H1 (cell line): Measurements from ENCODE around the gene DIO3. TPM values are rescaled to one million over a fixed set of nuclear protein-coding genes. Genes with fewer than 3 reads are reported as not detected.

Experiments
- CTCF ChIA-PET: fragments of 300-600 bp; sonication (Branson Sonifier 250); formaldehyde crosslinking; loops from one replicate; lab custom pipeline; 2021; ENCODE audit not compliant: partially characterized antibody; lab: Charles Lee
- POLR2A ChIA-PET: fragments of 300-600 bp; sonication (Branson Sonifier 250); formaldehyde crosslinking; loops from one replicate; lab custom pipeline; 2021; ENCODE audit warnings: inconsistent platforms; ENCODE audit not compliant: partially characterized antibody; lab: Charles Lee
- DNase-seq, 2 experiments: peaks; one replicate each; pipeline versions ENCODE4 v3.0.0 to v3.0.0-alpha.2; 2010 to 2022; ENCODE audit warnings: low spot score in 2 of 2, low read depth in 1 of 2, mixed read lengths in 1 of 2
- FAIRE-seq: peaks from 2 replicates; lab custom pipeline; 2011; peaks lifted over from hg19 to GRCh38; lab: Jason Lieb, UNC
- H2AFZ ChIP-seq: 2 replicates; pipeline ENCODE4 v1.8.1; 2012; ENCODE audit warnings: low read length, inconsistent platforms
- H2AK5ac ChIP-seq: 2 replicates; pipeline ENCODE4 v1.6.1; 2013; ENCODE audit warnings: low read depth, low read length
- H2BK120ac ChIP-seq: replicated peaks from 2 replicates; pipeline ENCODE3; 2013; ENCODE audit warnings: low read depth, low read length, inconsistent platforms
- H2BK12ac ChIP-seq: 2 replicates; pipeline ENCODE4 v1.6.1; 2013; ENCODE audit warnings: low read depth, low read length
- H2BK15ac ChIP-seq: 2 replicates; pipeline ENCODE4 v1.6.1; 2013; ENCODE audit warnings: low read length
- H2BK20ac ChIP-seq: 2 replicates; pipeline ENCODE4 v1.6.1; 2013; ENCODE audit warnings: low read length
- H2BK5ac ChIP-seq: 2 replicates; pipeline ENCODE4 v1.6.1; 2013; ENCODE audit warnings: low read depth, low read length
- H3K14ac ChIP-seq: 2 replicates; pipeline ENCODE4 v1.6.1; 2013; ENCODE audit warnings: inconsistent platforms; ENCODE audit not compliant: insufficient read length
- H3K18ac ChIP-seq: 2 replicates; pipeline ENCODE4 v1.6.1; 2013; ENCODE audit warnings: low read length; ENCODE audit errors: extremely low read depth
- H3K23ac ChIP-seq: 2 replicates; pipeline ENCODE4 v1.6.1; 2013; ENCODE audit warnings: inconsistent platforms; ENCODE audit not compliant: insufficient read length
- H3K23me2 ChIP-seq: 2 replicates; pipeline ENCODE4 v1.6.1; 2013; ENCODE audit warnings: low read depth, low read length
- H3K27ac ChIP-seq: 2 replicates; pipeline ENCODE4 v1.6.1; 2011; ENCODE audit warnings: low read depth, low read length, inconsistent platforms
- H3K27me3 ChIP-seq, 4 experiments: replicated peaks in 1 of 4; 1 replicate in 1 of 4; 2 replicates in 3 of 4; pipeline versions ENCODE4 v1.6.1 to v1.8.1; 2011 to 2013; ENCODE audit warnings: low read length in 3 of 4, mild to moderate bottlenecking in 3 of 4, inconsistent platforms in 2 of 4, mixed read lengths in 2 of 4, moderate library complexity in 1 of 4; ENCODE audit not compliant: control insufficient read depth in 3 of 4, insufficient read depth in 3 of 4; ENCODE audit errors: extremely low read depth in 1 of 4
- H3K36me3 ChIP-seq, 4 experiments: 2 replicates each; pipeline versions ENCODE4 v1.6.1 to v1.8.1; 2011 to 2013; ENCODE audit warnings: mild to moderate bottlenecking in 4 of 4, low read length in 3 of 4, moderate library complexity in 2 of 4, control low read depth in 1 of 4, inconsistent platforms in 1 of 4; ENCODE audit not compliant: insufficient read depth in 4 of 4, control insufficient read depth in 2 of 4
- H3K4ac ChIP-seq: replicated peaks from 2 replicates; pipeline ENCODE3; 2013; ENCODE audit warnings: low read length, low read depth, mixed read lengths, inconsistent platforms; ENCODE audit not compliant: insufficient read length
- H3K4me1 ChIP-seq, 4 experiments: replicated peaks in 1 of 4; 1 replicate in 1 of 4; 2 replicates in 3 of 4; pipeline versions ENCODE4 v1.6.1 to v1.8.1; 2011 to 2013; ENCODE audit warnings: low read length in 3 of 4, inconsistent platforms in 2 of 4, mixed read lengths in 1 of 4; ENCODE audit not compliant: insufficient read depth in 4 of 4, control insufficient read depth in 3 of 4
- H3K4me2 ChIP-seq, 2 experiments: 2 replicates each; pipeline versions ENCODE4 v1.6.1 to v1.8.1; 2011 to 2013; ENCODE audit warnings: low read depth in 2 of 2, low read length in 2 of 2, control low read depth in 1 of 2, inconsistent platforms in 1 of 2, mild to moderate bottlenecking in 1 of 2; ENCODE audit not compliant: insufficient read depth in 1 of 2
- H3K4me3 ChIP-seq, 4 experiments: fragments of 200-600, 300-600 bp in 1 of 4; sonication (generic), shearing (Covaris generic), sonication (Bioruptor Twin) in 1 of 4; 2 replicates each; pipeline versions ENCODE4 v1.5.1 to v1.8.1; 2011 to 2016; ENCODE audit warnings: low read length in 4 of 4, low read depth in 3 of 4, control low read depth in 2 of 4, inconsistent platforms in 2 of 4, mild to moderate bottlenecking in 2 of 4, mixed read lengths in 1 of 4, moderate library complexity in 1 of 4; ENCODE audit not compliant: insufficient read depth in 2 of 4; ENCODE audit errors: extremely low read depth in 1 of 4
- H3K56ac ChIP-seq: replicated peaks from 2 replicates; pipeline ENCODE3; 2013; ENCODE audit warnings: low read depth, mild to moderate bottlenecking, mixed read lengths, low read length, inconsistent platforms; ENCODE audit not compliant: insufficient read length
- H3K79me1 ChIP-seq: 2 replicates; pipeline ENCODE4 v1.6.1; 2013; ENCODE audit warnings: low read depth, low read length, control low read depth
- H3K79me2 ChIP-seq, 2 experiments: 2 replicates each; pipeline versions ENCODE4 v1.6.1 to v1.8.1; 2012 to 2013; ENCODE audit warnings: low read length in 2 of 2, mild to moderate bottlenecking in 2 of 2, inconsistent platforms in 1 of 2; ENCODE audit not compliant: insufficient read depth in 2 of 2, control insufficient read depth in 1 of 2
- H3K9ac ChIP-seq, 4 experiments: replicated peaks in 1 of 4; 1 replicate in 1 of 4; 2 replicates in 3 of 4; pipeline versions ENCODE4 v1.6.1 to v1.8.1; 2011 to 2013; ENCODE audit warnings: low read depth in 3 of 4, low read length in 3 of 4, control low read depth in 2 of 4, mild to moderate bottlenecking in 2 of 4, moderate library complexity in 2 of 4, inconsistent platforms in 1 of 4; ENCODE audit errors: extremely low read depth in 1 of 4
- H3K9me3 ChIP-seq, 2 experiments: 2 replicates each; pipeline versions ENCODE4 v1.6.1 to v1.8.1; 2012 to 2013; ENCODE audit warnings: mild to moderate bottlenecking in 2 of 2, moderate library complexity in 2 of 2, control low read depth in 1 of 2, inconsistent platforms in 1 of 2, low read depth in 1 of 2, low read length in 1 of 2, mixed read lengths in 1 of 2; ENCODE audit not compliant: insufficient read depth in 2 of 2
- H4K20me1 ChIP-seq, 2 experiments: replicated peaks in 1 of 2; 2 replicates each; pipeline versions ENCODE3 to v1.8.1; 2011 to 2013; ENCODE audit warnings: inconsistent platforms in 2 of 2, low read length in 2 of 2, mild to moderate bottlenecking in 1 of 2; ENCODE audit not compliant: insufficient read depth in 2 of 2, control insufficient read depth in 1 of 2
- H4K5ac ChIP-seq: 2 replicates; pipeline ENCODE4 v1.6.1; 2013; ENCODE audit warnings: low read length, low read depth, mixed read lengths, inconsistent platforms; ENCODE audit not compliant: insufficient read length
- H4K8ac ChIP-seq: 2 replicates; pipeline ENCODE4 v1.8.0; 2013; ENCODE audit warnings: mild to moderate bottlenecking, moderate library complexity, low read length, inconsistent platforms; ENCODE audit not compliant: insufficient read depth; ENCODE audit errors: extremely low read depth
- H4K91ac ChIP-seq: replicated peaks from 2 replicates; pipeline ENCODE3; 2013; ENCODE audit warnings: low read length, mixed read lengths, inconsistent platforms; ENCODE audit not compliant: insufficient read length
- BACH1 ChIP-seq: IDR thresholded peaks from 2 replicates; pipeline ENCODE4 v1.6.1; 2012; ENCODE audit warnings: low read length, improper control_type of control experiment
- GTF2F1 ChIP-seq: IDR thresholded peaks from 2 replicates; pipeline ENCODE4 v1.6.1; 2012; ENCODE audit warnings: low read depth, low read length, improper control_type of control experiment, borderline replicate concordance
- JUN ChIP-seq: IDR thresholded peaks from 2 replicates; pipeline ENCODE4 v1.6.1; 2011; ENCODE audit warnings: low read depth, mild to moderate bottlenecking, improper control_type of control experiment, low read length
- RBBP5 ChIP-seq: IDR thresholded peaks from 2 replicates; pipeline ENCODE4 v1.7.1; 2012; ENCODE audit warnings: low read depth, mild to moderate bottlenecking, inconsistent platforms, low read length, moderate library complexity, borderline replicate concordance
- RNF2 ChIP-seq: fragments of 200-900, 300-1000 bp; sonication (generic); IDR thresholded peaks from 2 replicates; pipeline ENCODE4 v1.7.1; 2016; ENCODE audit warnings: borderline replicate concordance, low read depth, mild to moderate bottlenecking, antibody characterized with exemption, low read length; ENCODE audit not compliant: poor library complexity, severe bottlenecking; ENCODE audit errors: missing control alignments
- SIRT6 ChIP-seq: IDR thresholded peaks from one replicate; pipeline ENCODE4 v1.7.1; 2012; ENCODE audit warnings: low read length, inconsistent platforms
- USF2 ChIP-seq: IDR thresholded peaks from 2 replicates; pipeline ENCODE4 v1.6.1; 2011; ENCODE audit warnings: low read length, improper control_type of control experiment
- WGBS, 2 experiments: shearing (Covaris generic) in 1 of 2; methylation state at CpG; one replicate each; pipeline versions ENCODE4 v1.1.6 to v1.1.7; 2013 to 2015; ENCODE audit warnings: low lambda C conversion rate in 2 of 2, mixed read lengths in 2 of 2, inconsistent platforms in 1 of 2, low coverage in 1 of 2, missing lambda C conversion rate in 1 of 2; ENCODE audit not compliant: insufficient replicate concordance in 2 of 2, insufficient coverage in 1 of 2, insufficient read length in 1 of 2; ENCODE audit errors: extremely low coverage in 1 of 2, missing lambda C conversion rate in 1 of 2; 5-methylcytosine and 5-hydroxymethylcytosine counted together
- polyA plus RNA-seq, 7 experiments: library from polyadenylated mRNA; depleted of rRNA in 3 of 7; stranded (reverse) in 5 of 7; unstranded in 2 of 7; fragments of >200 nt in 5 of 7; fragments of 200-250 nt in 2 of 7; gene quantifications; 1 replicate in 5 of 7; 2 replicates in 1 of 7; 4 replicates in 1 of 7; pipeline versions ENCODE4 v1.2.1 to v1.2.3, GENCODE V29; 2011 to 2013; ENCODE audit warnings: missing spikeins in 2 of 7, mixed read lengths in 2 of 7
- total RNA-seq: library from RNA; stranded (reverse); fragmentation: NEBNext Ultra II Directional; extraction: Animal tissue kit (Norgen Biotek cat#: 25700); gene quantifications from 2 replicates; pipeline ENCODE4 v1.2.1, GENCODE V29; 2021

The DIO3 gene
- total and polyA plus RNA-seq, 2 of the 8 experiments (the other 6 are each of a cell fraction or from before 2014, with no cell fraction given) = 0.17 to 0.19 TPM

GRCh38 chr14:101535232-101535631 is 26.1 kb upstream of the DIO3 start:
- H3K18ac ChIP-seq = no peak overlapping the region
- H3K4me3 ChIP-seq = no peak overlapping the region
- H4K20me1 ChIP-seq = no peaks in the 10 kb centered on the region
- H4K8ac ChIP-seq = no peak overlapping the region
- H3K79me1 ChIP-seq = no peaks in the 10 kb centered on the region
- H3K9me3 ChIP-seq = no peaks in the 10 kb centered on the region
- no peak overlapping the region for H2BK5ac ChIP-seq
- no peak overlapping the region for H3K56ac ChIP-seq
- no peak overlapping the region for H2AK5ac ChIP-seq
- H2BK120ac ChIP-seq = no peak overlapping the region
- ChIA-PET POLR2A (no interaction called here), CTCF (interaction anchor here (1.1 kb wide), 1 partner anchor 13 kb away, joined by 3 read pairs; no protein-coding TSS in a partner anchor)
- H3K4ac ChIP-seq = no peak overlapping the region
- no peak overlapping the region for H2BK15ac ChIP-seq
- no peak for DNase-seq
- no peaks in the 10 kb centered on the region for H3K79me2 ChIP-seq
- no peak overlapping the region for H4K91ac ChIP-seq
- no peak overlapping the region for H3K14ac ChIP-seq
- no peaks in the 10 kb centered on the region for H3K4me1 ChIP-seq
- no peak overlapping the region for H3K9ac ChIP-seq
- H2AFZ ChIP-seq = no peak overlapping the region
- no peak overlapping the region for H3K27ac ChIP-seq
- no peak overlapping the region for H2BK12ac ChIP-seq
- H3K23ac ChIP-seq = no peak overlapping the region
- H2BK20ac ChIP-seq = no peak overlapping the region
- WGBS, 2 experiments = 95% methylated on average over 9 of the region's 9 CpGs; no CpG with 5 or more reads in 1 of the 2 experiments
- H4K5ac ChIP-seq = no peak overlapping the region
- H3K23me2 ChIP-seq = no peaks in the 10 kb centered on the region; the same call in 1 of the 2 replicates
- H3K36me3 ChIP-seq = no peaks in the 10 kb centered on the region
- FAIRE-seq = no peak
- no peaks in the 10 kb centered on the region for H3K27me3 ChIP-seq
- H3K4me2 ChIP-seq = no peak overlapping the region
- no peak for TF ChIP-seq SIRT6
- TF ChIP-seq JUN = no peak
- TF ChIP-seq BACH1 = no peak
- TF ChIP-seq RNF2 = no peak
- no peak for TF ChIP-seq RBBP5
- TF ChIP-seq USF2 = no peak
- TF ChIP-seq GTF2F1 = no peak
